ENCODE data around the gene PDSS1.

GRCh38 chr10:26682931-26683330 lies 14.6 kb upstream of the PDSS1 start:
- no peak for TF ChIP-seq CTCF (IDR thresholded peaks at IDR 0.05; ENCODE audit: low read depth, low read length)
- no peak for TF ChIP-seq EZH2phosphoT487 (IDR thresholded peaks at IDR 0.05; ENCODE audit: low read depth)
